Endodermal cell (in vitro differentiated cells): ENCODE measurements around the gene RYR2. TPM values are rescaled to one million over a fixed set of nuclear protein-coding genes. Genes with fewer than 3 reads are reported as not detected.

Source experiments
- DNase-seq: peaks from one replicate; pipeline ENCODE4 v3.0.0-alpha.2; 2017
- H3K27ac ChIP-seq: 2 replicates; pipeline ENCODE4 v1.5.1; 2013; ENCODE audit warnings: mild to moderate bottlenecking, low read depth, low read length, moderate library complexity
- H3K27me3 ChIP-seq: 2 replicates; pipeline ENCODE4 v1.6.1; 2013; ENCODE audit warnings: mild to moderate bottlenecking, low read length, moderate library complexity; ENCODE audit not compliant: insufficient read depth, control insufficient read depth, poor library complexity, severe bottlenecking
- H3K36me3 ChIP-seq: 2 replicates; pipeline ENCODE4 v1.7.0; 2013; ENCODE audit warnings: mild to moderate bottlenecking, low read length, moderate library complexity; ENCODE audit not compliant: control insufficient read depth, insufficient read depth
- H3K4me1 ChIP-seq: one replicate; pipeline ENCODE4 v1.7.0; 2013; ENCODE audit warnings: low read length; ENCODE audit not compliant: control insufficient read depth, insufficient read depth
- H3K4me3 ChIP-seq: 2 replicates; pipeline ENCODE4 v1.5.1; 2013; ENCODE audit warnings: mild to moderate bottlenecking, low read length, moderate library complexity
- H3K9ac ChIP-seq: 2 replicates; pipeline ENCODE4 v1.6.1; 2013; ENCODE audit warnings: mild to moderate bottlenecking, low read length, moderate library complexity; ENCODE audit not compliant: poor library complexity, severe bottlenecking; ENCODE audit errors: extremely low read depth
- H3K9me3 ChIP-seq: 2 replicates; pipeline ENCODE4 v1.6.1; 2013; ENCODE audit warnings: mild to moderate bottlenecking, low read length, moderate library complexity; ENCODE audit not compliant: control insufficient read depth
- H3K27ac Mint-ChIP-seq: 2 replicates; pipeline ENCODE4 v1.8.0; 2020; ENCODE audit warnings: mixed read lengths
- H3K27me3 Mint-ChIP-seq: 2 replicates; pipeline ENCODE4 v1.8.0; 2021; ENCODE audit warnings: mild to moderate bottlenecking, mixed read lengths; ENCODE audit not compliant: insufficient read depth
- H3K36me3 Mint-ChIP-seq: 2 replicates; pipeline ENCODE4 v1.8.0; 2020; ENCODE audit warnings: low read depth, mixed read lengths
- H3K4me1 Mint-ChIP-seq: 2 replicates; pipeline ENCODE4 v1.8.0; 2020; ENCODE audit warnings: mixed read lengths
- H3K4me3 Mint-ChIP-seq: 2 replicates; pipeline ENCODE4 v1.8.0; 2020; ENCODE audit warnings: mild to moderate bottlenecking, moderate library complexity, mixed read lengths
- H3K9me3 Mint-ChIP-seq: 2 replicates; pipeline ENCODE4 v1.8.0; 2020; ENCODE audit warnings: mild to moderate bottlenecking, mixed read lengths
- CTCF ChIP-seq: fragments of 200-600 bp; sonication (generic); conservative IDR thresholded peaks from 2 replicates; pipeline ENCODE4 v1.5.0; 2021; ENCODE audit warnings: antibody characterized with exemption, mild to moderate bottlenecking
- WGBS, 2 experiments: methylation state at CpG; one replicate each; pipeline versions ENCODE4 v1.1.5 to v1.1.7; 2013; ENCODE audit warnings: missing lambda C conversion rate in 2 of 2, mixed read lengths in 1 of 2; ENCODE audit not compliant: insufficient coverage in 1 of 2, insufficient read length in 1 of 2; 5-methylcytosine and 5-hydroxymethylcytosine counted together
- total RNA-seq, 2 donors: library from RNA; stranded (reverse); fragmentation: NEBNext Ultra II Directional in 1 of 2; extraction: Animal tissue kit (Norgen Biotek cat#: 25700) in 1 of 2; gene quantifications; 2 replicates in 1 of 2; 3 replicates in 1 of 2; pipeline ENCODE4 v1.2.1, GENCODE V29; 2021

Gene RYR2
- total RNA-seq, 2 donors from 2014 or later, result 0.95 to 2.4 TPM

DNA sequence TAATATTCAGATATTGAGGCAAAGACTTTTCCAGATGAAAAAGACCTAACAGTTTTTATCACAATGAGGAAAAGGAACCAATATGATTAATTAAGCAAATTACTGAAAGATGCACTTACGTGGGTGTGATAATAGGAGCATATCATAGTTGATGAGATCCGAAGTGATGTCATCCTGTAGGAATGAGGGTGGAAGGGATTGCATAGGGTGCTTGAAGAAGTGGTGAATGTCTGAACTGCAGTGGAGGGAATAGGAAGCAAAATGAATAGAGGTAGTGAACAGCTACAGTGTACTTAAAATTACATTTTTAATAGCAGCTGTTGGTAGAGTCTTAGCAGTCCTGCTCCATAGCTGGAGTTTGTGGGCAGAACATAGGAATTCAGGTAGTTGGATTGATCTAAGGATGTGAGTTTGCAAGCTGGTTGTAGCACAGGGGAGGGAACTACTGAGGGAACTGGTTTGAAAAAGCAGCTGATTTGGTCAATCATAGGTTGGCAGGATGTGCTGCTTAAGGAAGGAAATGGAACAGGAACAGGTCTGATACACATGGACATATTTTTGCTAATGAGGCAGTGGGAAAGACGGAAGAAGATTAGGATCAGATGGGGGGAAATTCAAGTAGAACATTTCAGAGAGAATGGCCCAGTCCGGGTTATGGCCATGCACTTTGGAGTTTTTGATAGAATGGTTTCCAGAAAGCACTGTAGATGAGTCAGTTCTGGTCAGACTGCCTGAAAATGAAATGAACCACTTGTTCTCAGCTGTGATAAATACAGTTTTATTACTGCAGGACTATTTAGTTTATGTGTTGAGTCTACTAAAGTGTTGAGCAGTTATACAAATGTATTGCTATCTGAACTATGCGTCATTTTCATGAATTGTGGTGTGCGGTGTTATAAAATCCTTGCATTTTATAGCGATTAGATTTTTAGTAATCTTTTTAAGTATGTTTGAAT, 155.8 kb downstream of the RYR2 start:
- TF ChIP-seq CTCF, result peak; percentile 46
- H3K4me3 ChIP-seq, result no peak overlapping the region
- Mint-ChIP-seq H3K9me3 (no peaks in the 10 kb centered on the region), H3K27ac (peak overlapping the region; percentile 32), H3K27me3 (no peaks in the 10 kb centered on the region), H3K36me3 (no peaks in the 10 kb centered on the region), H3K4me1 (peaks cover 7% of the 10 kb centered on the region), H3K4me3 (no peak overlapping the region)
- no peak overlapping the region for H3K9ac ChIP-seq
- WGBS, 2 experiments, result 89 to 93% methylated on average over 6 to 7 of the region's 7 CpGs
- no peaks in the 10 kb centered on the region for H3K9me3 ChIP-seq
- H3K27ac ChIP-seq, result no peak overlapping the region
- no peaks in the 10 kb centered on the region for H3K36me3 ChIP-seq
- peak; percentile 50 for DNase-seq
- H3K27me3 ChIP-seq, result no peaks in the 10 kb centered on the region
- H3K4me1 ChIP-seq, result peaks cover 15% of the 10 kb centered on the region

- Mint-ChIP-seq H3K4me3 (no peak overlapping the region), H3K4me1 (peaks cover 7% of the 10 kb centered on the region), H3K27ac (peak overlapping the region; percentile 37), H3K9me3 (no peaks in the 10 kb centered on the region), H3K27me3 (no peaks in the 10 kb centered on the region), H3K36me3 (no peaks in the 10 kb centered on the region)
- Histone ChIP-seq H3K9ac (no peak overlapping the region), H3K4me1 (peaks cover 15% of the 10 kb centered on the region), H3K4me3 (no peak overlapping the region), H3K36me3 (no peaks in the 10 kb centered on the region), H3K27me3 (no peaks in the 10 kb centered on the region), H3K9me3 (no peaks in the 10 kb centered on the region), H3K27ac (no peak overlapping the region)
- no peak for DNase-seq
- no peak for TF ChIP-seq CTCF
- 83 to 85% methylated on average over 5 to 6 of the region's 6 CpGs for WGBS, 2 experiments
Observed at GRCh38 chr1:237199026-237199425, 157.0 kb downstream of the RYR2 start.

DNA sequence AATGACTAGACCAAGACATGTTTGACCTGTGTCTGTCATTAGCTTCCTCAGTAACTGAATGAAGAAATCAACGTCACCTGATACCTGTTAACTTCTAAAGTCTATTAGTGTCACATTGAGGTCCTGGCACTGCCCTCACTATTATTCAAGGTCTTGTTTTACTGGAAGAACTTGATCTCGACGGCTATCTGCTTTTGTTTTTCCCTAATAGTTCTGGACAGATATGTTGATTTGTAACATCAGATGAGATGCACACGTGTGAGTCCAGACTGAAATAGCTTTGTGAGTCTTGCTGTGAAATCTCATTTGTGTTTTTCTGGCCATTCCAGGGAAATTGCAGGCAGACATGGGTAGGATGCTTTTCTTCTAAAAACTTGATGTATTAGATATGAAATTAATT, 159.2 kb downstream of the RYR2 start:
- no peak overlapping the region for H3K27ac ChIP-seq
- H3K4me3 Mint-ChIP-seq, result no peak overlapping the region
- no peaks in the 10 kb centered on the region for H3K36me3 Mint-ChIP-seq
- 89% methylated on average over 4 of the region's 4 CpGs for WGBS, 2 experiments
- H3K9ac ChIP-seq, result no peak overlapping the region
- no peak overlapping the region for H3K27ac Mint-ChIP-seq
- peaks cover 7% of the 10 kb centered on the region for H3K4me1 Mint-ChIP-seq
- no peaks in the 10 kb centered on the region for H3K27me3 Mint-ChIP-seq
- H3K27me3 ChIP-seq, result no peaks in the 10 kb centered on the region
- H3K9me3 ChIP-seq, result no peaks in the 10 kb centered on the region
- peak overlapping the region; percentile 0 for H3K4me3 ChIP-seq
- H3K9me3 Mint-ChIP-seq, result no peaks in the 10 kb centered on the region
- DNase-seq, result no peak
- H3K4me1 ChIP-seq, result peaks cover 15% of the 10 kb centered on the region
- TF ChIP-seq CTCF, result no peak
- H3K36me3 ChIP-seq, result no peaks in the 10 kb centered on the region
